ENCODE results near the gene DTWD2.
"Not testable (repeated sequence)": the region's sequence is repeated elsewhere in the genome, so short reads cannot be mapped to it uniquely, and the experiment has no call there.

Gene DTWD2

DNA sequence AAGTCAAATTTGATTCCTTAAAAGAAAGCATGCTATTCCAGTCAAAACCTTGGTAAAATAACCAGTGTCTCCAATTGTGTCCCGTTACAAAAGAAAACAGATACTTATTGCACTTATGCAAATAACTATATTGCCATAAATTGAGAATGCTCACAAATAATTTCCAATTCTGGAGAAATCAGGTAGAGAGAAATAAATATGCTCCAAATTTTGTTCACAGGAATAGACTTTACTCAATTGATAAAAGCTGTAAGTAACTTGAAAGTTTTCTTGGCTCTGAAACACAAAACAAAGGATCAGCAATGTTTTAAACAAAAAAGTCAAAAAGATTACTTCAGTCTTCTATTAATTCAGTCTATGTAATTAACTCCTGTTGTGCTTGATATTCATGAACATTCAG is 7.8 kb upstream of the DTWD2 start:
- DNase-seq (ENCODE audit: low spot score) = no peak

DNA sequence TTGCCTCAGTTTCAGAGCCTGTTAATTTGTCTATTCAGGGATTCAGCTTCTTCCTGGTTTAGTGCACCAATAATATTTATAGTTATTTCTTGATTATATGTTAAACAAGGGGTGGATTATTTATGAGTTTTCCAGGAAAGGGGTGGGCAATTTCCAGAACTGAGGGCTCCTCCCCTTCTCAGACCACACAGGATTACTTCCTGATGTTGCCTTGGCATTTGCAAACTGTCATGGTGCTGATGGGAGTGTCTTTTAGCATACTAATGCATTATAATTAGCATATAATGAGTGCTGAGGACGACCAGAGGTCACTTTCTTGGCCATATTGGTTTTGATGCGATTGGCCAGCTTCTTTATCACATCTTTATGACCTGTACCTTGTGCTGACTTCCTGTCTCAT is 6.2 kb upstream of the DTWD2 start:
- DNase-seq (ENCODE audit: low spot score) = no peak

DNA sequence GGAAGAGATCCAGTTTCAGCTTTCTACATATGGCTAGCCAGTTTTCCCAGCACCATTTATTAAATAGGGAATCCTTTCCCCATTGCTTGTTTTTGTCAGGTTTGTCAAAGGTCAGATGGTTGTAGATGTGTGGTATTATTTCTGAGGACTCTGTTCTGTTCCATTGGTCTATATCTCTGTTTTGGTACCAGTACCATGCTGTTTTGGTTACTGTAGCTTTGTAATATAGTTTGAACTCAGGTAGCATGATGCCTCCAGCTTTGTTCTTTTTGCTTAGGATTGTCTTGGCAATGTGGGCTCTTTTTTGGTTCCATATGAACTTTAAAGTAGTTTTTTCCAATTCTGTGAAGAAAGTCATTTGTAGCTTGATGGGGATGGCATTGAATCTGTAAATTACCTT is 4.8 kb upstream of the DTWD2 start:
- DNase-seq (ENCODE audit: low spot score) = not testable (repeated sequence)

DNA sequence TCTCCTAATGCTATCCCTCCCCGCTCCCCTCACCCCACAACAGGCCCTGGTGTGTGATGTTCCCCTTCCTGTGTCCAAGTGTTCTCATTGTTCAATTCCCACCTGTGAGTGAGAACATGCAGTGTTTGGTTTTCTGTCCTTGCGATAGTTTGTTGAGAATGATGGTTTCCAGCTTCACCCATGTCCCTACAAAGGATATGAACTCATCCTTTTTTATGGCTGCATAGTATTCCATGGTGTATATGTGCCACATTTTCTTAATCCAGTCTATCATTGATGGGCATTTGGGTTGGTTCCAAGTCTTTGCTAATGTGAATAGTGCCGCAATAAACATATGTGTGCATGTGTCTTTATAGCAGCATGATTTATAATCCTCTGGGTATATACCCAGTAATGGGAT is 3.7 kb upstream of the DTWD2 start:
- not testable (repeated sequence) for DNase-seq (ENCODE audit: low spot score)

DNA sequence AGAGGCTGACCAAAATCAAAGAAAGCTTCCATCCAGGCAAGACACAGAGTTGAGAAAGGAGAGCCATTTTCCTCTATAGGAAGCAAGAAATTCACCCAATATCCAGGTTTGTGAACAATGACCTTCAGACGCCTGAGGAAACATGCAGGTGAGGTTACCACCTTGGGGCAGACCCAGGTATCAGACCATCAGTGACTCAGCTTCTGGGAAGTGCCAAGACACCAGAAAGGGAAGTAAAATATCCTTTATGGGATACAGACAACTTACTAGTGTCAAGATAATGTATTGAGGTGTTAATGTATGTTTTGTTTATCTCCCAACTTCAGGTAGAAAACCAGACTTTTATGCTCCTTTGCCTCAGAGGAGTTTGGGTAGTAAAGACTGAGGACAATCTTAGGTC is 2.2 kb upstream of the DTWD2 start:
- no peak for DNase-seq (ENCODE audit: low spot score)

DNA sequence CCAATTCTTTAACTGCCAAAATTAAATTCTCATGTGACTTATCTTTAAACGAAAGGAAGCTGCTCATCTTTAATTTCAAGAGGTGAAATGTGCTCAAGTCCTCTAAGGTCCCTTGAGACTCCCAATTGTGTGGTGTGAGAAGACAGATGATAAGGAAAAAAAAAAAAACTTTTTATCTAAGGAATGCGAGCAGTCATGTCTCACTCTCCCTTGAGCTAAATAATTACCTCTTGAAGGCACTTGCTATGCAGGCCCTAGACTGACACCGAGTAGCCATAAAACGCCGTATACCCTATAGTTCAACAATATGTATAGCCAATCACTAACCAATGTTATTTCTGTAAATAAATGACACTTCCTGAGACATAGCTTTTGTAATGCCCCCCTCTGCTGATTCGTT is 1.5 kb upstream of the DTWD2 start:
- no peak for DNase-seq (ENCODE audit: low spot score)

DNA sequence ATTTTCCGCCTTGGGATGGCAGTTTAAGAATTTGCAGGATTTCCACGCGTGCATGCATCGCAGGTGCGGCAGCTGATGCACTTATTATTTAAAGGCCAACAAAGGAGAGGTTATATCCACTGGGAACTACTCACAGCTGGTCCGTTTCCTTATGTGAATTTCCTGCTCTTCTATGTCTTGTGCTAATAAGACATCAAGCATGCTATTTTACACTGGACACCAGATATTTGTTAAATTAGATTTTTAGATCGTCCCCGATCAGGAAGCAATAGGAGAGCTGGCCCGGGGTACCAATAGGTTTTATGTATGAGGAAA is 476 bp upstream of the DTWD2 start:
- no peak for DNase-seq (ENCODE audit: low spot score)

DNA sequence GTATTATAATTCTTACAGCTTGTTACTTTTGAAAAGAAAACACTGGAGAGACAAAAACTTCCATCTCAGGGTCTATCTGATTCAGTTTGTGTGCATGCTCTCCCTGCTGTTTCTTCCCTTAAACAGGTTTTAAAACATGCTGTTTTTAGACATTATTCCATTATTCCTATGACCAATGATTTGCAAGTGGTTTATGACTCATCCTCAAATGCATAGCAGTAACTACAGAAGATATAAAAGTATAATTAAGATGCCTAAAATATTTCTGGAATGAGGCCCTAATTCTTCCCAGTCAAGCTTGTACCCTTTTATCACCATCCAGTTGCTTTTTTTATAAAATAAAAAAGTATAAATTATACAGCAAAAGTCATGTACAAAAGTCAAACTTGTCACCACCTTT is 3.7 kb downstream of the DTWD2 start:
- no peak for DNase-seq (ENCODE audit: low spot score)

DNA sequence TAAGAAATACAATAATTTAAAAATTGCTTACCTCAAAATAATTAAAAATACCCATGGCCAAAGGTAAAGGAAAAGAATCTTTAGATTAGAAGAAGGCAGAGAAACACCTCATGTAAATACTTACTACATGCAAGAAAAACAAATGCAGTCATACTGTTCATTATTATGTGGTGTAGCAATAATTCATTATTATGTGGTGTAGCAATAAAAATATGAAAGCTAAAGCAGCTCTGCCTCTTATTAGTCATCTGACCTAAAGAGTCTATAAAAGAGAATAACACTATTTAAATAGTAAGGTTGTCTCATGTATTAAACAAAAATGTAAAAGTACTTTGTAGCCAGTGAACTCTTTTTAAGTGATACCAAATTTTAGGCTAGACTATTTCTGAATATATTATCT is 6.6 kb downstream of the DTWD2 start:
- DNase-seq (ENCODE audit: low spot score) = no peak

DNA sequence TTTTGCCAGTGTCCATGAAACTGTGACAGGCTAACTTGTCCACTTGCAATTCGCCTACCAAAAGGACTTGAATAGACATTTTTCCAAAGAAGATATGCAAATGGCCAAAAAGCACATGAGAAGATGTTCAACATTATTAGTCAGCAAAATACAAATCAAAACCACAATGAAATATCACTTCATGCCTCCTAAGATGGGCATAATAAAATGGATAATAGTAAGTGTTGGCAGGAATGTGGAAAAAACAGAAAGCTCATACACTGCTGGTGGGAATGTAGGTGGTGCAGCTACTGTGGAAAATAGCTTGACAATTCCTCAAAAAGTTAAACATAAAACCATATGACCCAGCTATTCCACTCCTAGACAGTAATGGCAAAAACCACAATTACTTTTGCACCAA is 7.9 kb downstream of the DTWD2 start:
- no peak for DNase-seq (ENCODE audit: low spot score)

DNA sequence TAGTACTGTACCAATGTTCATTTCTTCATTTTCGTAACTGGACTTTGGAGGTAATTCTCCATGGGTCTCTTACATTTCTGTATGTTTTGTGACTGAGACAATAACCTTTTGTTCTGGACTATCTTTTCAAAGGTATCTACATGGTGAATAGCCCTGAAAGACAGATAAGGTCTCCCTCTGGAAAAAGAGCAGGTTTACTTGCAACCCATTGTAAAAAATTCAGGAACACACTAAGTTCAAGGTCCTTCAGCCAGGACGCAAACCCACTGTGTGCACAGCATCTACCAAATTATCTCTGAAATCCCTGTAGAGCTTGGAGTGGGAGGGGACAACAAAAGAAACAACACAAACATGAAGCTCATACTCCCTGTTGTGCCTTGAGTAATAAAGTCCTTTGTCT is 8.3 kb downstream of the DTWD2 start:
- DNase-seq (ENCODE audit: low spot score) = no peak

DNA sequence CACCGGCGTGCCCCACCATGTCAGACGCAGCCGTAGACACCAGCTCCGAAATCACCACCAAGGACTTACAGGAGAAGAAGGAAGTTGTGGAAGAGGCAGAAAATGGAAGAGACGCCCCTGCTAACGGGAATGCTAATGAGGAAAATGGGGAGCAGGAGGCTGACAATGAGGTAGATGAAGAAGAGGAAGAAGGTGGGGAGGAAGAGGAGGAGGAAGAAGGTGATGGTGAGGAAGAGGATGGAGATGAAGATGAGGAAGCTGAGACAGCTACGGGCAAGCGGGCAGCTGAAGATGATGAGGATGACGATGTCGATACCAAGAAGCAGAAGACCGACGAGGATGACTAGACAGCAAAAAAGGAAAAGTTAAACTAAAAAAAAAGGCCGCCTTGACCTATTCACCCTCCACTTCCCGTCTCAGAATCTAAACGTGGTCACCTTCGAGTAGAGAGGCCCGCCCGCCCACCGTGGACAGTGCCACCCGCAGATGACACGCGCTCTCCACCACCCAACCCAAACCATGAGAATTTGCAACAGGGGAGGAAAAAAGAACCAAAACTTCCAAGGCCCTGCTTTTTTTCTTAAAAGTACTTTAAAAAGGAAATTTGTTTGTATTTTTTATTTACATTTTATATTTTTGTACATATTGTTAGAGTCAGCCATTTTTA is 14.4 kb downstream of the DTWD2 start:
- not testable (repeated sequence) for DNase-seq (ENCODE audit: low spot score)

DNA sequence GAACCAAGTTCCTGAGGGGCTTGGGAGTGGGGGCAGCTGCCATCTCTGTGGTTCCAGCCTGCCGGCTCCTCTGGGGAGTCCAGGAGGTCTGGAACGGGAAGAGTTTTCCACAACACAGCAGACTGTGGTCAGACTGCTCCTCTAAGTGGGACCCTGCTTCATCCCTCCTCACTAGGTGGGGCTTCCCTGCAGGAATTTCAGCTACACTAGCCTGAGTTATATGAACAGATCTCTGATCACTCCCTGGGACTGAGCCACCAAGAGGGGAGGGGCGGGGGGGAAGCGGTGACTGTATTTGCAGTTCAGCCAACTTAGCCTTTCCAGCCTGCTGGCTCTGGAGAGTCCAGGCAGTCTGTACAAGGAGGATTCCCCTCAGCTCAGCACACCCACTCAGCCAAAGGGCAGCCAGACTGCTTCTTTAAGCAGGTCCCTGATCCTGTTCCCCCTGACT is 19.4 kb downstream of the DTWD2 start:
- DNase-seq (ENCODE audit: low spot score) = no peak

DNA sequence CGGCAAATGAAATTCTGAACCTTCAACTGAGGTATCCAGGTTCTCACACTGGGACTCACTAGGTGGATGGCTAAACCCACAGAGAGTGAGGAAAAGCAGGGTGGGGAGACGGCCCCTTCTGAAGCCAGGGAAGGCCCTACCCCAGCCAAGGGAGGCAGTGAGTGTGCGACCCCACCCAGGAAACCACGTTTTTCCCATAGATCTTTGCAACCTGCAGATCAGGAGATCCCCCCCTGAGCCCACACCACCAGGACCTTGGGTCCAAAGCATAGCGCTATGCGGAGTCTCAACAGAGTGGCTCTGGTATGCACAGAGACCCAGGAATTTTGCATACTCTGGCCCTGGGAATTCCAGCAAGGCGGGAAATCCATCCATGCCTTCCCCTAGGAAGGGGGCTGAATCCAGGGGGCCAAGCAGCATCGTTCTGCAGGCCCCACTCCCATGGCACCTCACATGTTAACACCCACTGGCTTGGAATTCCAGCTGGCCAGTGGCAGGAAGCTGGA is 19.9 kb downstream of the DTWD2 start:
- no peak for DNase-seq (ENCODE audit: low spot score)

DNA sequence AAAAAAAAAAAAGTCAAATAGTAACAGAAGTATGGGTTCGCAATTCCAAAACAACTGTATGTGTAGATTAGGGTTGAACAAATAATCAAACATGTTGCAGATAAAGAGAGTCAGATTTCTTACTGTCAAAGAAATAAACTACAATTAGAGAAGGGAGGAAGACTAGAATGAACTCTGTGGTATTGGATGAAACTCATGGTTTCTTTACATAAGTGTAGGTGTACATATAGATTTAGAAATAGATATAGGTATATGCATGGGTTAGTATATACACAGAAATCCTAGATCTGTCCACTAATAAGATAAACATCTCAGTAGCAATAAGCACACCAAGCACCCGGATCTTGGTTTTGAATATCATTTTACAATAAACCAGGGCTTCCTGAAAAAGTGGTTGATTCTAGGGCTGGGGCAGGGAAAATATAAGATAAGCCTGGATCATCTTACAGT is 21.3 kb downstream of the DTWD2 start:
- no peak for DNase-seq (ENCODE audit: low spot score)

DNA sequence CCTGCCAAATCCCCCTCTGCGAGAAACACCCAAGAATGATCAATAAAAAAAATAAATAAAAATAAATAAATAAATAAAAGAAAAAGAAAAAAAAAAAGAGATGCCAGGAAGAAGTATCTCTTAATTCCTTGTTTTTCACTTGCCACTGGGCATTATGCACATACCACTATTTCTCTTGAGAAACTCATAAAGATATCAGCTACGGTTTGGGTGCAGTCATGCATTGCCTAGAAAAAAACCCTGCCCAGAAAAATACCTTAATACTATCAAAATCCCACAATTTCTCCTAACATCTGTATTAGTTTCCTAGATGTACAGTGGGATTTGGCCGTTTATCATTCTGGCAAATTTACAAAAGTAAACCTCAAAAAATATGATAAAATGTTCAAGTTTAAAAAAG is 22.5 kb downstream of the DTWD2 start:
- no peak for DNase-seq (ENCODE audit: low spot score)

DNA sequence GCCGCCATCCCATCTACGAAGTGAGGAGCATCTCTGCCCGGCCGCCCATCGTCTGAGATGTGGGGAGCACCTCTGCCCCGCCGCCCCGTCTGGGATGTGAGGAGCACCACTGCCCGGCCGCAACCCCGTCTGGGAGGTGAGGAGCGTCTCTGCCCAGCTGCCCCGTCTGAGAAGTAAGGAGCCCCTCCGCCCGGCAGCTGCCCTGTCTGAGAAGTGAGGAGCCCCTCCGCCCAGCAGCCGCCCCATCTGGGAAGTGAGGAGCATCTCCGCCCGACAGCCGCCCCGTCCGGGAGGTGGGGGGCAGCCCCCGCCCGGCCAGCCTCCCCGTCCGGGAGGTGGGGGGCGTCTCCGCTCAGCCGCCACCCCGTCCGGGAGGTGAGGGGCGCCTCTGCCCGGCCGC is 23.4 kb downstream of the DTWD2 start:
- not testable (repeated sequence) for DNase-seq (ENCODE audit: low spot score)

DNA sequence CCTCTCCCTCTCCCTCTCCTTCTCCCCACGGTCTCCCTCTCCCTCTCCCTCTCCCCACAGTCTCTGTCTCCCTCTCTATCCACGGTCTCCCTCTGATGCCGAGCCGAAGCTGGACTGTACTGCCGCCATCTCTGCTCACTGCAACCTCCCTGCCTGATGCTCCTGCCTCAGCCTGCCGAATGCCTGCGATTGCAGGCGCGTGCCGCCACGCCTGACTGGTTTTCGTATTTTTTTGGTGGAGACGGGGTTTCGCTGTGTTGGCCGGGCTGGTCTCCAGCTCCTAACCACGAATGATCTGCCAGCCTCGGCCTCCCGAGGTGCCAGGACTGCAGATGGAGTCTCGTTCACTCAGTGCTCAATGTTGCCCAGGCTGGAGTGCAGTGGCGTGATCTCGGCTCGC is 24.0 kb downstream of the DTWD2 start:
- not testable (repeated sequence) for DNase-seq (ENCODE audit: low spot score)

DNA sequence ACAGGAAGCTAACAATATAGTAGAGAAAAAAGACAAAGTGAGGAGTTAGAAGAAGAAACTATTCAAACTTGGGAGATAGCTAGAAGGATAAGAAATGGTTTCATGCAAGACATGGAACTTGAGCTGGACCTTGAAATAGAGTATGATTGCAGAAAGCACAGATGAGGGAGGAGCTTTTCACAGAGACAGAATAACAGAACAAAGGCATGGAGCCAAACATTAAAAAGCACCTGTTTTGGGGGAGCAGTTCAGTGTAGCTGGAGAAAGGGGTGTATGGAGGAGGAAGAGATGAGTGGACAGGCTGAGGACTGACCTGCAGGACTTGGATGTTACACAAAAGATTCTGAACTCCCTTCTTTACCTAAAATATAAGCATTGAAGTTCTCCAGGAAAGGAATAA is 25.2 kb downstream of the DTWD2 start:
- DNase-seq (ENCODE audit: low spot score) = no peak

DNA sequence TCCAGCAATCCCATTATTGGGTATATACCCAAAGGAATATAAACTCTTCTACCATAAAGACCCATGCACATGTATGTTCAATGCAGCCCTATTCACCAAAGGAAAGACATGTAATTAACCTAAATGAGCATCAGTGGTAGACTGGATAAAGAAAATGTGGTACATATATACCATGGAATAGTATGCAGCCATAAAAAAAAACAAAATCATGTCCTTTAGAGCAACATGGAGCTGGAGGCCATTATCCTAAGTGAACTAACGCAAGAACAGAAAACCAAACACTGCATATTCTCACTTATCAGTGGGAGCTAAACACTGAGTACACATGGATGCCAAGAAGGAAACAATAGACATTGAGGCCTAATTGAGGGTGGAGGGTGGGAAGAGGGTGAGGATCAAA is 27.8 kb downstream of the DTWD2 start:
- no peak for DNase-seq (ENCODE audit: low spot score)

DNA sequence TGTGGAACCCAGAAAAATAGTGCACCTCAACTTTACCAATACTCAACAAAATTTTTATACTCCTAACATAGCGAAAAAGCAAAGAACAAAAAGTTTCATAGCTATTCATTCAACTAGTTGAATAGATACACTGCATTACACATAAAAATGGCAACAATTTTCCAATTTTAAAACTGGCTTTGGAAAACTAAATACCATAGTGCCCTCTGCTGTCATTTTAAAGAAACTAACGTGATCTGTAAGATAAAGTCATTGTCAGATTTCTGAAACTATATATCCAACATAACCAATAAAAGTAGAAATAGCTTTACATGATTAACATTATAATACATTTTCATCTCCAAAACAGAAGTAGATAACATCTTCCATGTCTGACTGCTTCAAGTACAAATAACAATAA is 31.6 kb downstream of the DTWD2 start:
- no peak for DNase-seq (ENCODE audit: low spot score)

DNA sequence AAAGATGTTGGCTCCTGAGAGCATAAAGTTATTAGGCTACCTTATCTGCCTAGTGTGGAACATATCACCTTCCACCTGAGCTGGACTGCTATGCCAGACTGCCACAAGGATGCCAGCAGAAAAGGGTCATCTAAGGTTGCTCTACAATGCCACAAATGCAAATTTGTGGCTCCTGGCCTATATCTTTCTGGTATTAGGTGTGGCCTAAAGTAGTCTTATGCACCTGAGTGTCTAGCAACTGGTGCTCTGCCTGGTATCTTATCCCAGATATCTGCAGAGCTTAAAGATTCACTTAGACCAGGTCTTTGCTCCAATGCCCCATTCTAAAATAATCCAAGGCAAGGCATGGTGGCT is 34.7 kb downstream of the DTWD2 start:
- no peak for DNase-seq (ENCODE audit: low spot score)

DNA sequence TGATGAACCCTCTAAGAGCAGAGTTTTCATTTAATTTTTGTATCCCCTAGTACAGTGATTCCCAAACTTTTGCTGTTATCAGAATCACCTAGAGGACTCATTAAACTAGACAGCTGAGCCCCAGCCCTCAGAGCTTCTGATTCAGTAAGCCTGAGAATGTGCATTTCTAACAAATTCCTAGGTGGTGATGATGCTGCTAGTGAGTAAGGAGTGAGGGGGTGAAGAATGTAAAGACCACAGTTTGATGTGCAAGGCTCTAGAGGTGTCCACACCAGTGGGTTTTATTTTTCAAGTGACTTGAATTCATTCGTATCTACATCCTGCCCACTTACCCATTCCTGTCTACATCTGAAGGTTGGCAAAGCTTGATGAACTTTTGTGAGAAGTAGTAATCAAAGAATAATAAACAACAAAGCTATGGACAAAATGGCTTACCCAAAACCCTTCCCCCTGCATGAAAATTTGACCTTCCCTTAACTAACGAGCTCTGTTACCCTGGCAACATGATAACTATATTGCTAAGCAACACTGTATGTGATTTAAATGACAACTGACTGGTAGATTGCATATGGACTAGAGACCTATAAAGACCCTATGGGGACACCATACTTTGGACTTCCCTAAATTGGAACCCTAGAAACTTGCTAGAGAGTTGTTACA is 35.2 kb downstream of the DTWD2 start:
- DNase-seq (ENCODE audit: low spot score) = no peak

DNA sequence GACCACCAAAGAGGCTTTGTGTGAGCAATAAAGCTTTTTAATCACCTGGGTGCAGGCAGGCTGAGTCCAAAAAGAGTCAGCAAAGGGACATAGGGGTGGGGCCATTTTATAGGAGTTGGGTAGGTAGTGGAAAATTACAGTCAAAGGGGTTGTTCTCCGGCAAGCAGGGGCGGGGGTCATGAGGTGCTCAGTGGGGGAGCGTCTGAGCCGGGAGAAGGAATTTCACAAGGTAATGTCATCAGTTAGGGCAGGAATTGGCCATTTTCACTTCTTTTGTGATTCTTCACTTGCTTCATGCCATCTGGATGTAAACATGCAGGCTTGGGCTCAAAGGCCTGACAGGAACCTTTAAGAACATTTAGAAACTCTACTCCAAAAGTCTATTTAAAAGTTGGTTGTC is 36.0 kb downstream of the DTWD2 start:
- not testable (repeated sequence) for DNase-seq (ENCODE audit: low spot score)
